ENCODE measurements around the gene TRMT10C.

DNA sequence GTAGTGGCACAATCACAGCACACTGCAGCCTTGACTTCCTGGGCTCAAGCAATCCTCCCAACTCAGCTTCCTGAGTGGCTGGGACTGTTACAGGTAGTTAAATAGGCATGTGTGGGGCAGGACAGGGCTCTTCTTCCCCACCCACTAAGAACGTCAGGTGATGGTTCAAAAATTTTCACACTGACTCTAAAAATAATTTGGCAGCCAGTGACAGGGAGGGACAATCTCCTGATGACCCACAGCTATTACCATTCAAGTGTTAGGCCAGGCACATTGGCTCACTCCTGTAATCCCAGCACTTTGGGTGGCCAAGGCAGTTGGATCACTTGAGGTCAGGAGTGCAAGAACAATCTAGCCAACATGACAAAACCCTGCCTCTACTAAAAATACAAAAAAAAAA, 12.2 kb upstream of the TRMT10C start:
- TF ChIP-seq POLR2AphosphoS5 (IDR thresholded peaks at IDR 0.05; ENCODE audit: low read depth, low read length) = no peak
- no peak for TF ChIP-seq SIN3A (IDR thresholded peaks at IDR 0.05; ENCODE audit: borderline replicate concordance, insufficient read depth, low read length)
- TF ChIP-seq TAF1 (IDR thresholded peaks at IDR 0.05; ENCODE audit: borderline replicate concordance, insufficient read depth, low read length) = no peak

Measured in PFSK-1 (cell line).